HCT116 (cell line): ENCODE data around the gene ALK. TPM values are rescaled to one million over a fixed set of nuclear protein-coding genes. Genes with fewer than 3 reads are reported as not detected.

Source experiments
- ATAC-seq: fragments of 200-7000 bp; cut with Tn5 transposase; 2 replicates; pipeline ENCODE4 v1.9.1; 2020; ENCODE audit warnings: mild to moderate bottlenecking, moderate library complexity
- BruUV-seq: library from RNA; stranded (reverse); fragments of 400-500 nt; replicated peaks from 2 replicates; lab custom pipeline; 2021; lab: Mats Ljungman, UMichigan
- CTCF ChIA-PET: fragments of 300-600 bp; sonication (Branson Sonifier 250); formaldehyde crosslinking; loops from one replicate; lab custom pipeline; 2021; ENCODE audit warnings: antibody characterized with exemption; lab: Charles Lee
- POLR2A ChIA-PET: fragments of 300-600, 350-600 bp; sonication (Branson Sonifier 250); formaldehyde crosslinking; loops from one replicate; lab custom pipeline; 2021; ENCODE audit warnings: antibody characterized with exemption; lab: Charles Lee
- RAD21 ChIA-PET, 2 experiments: fragments of 300-600 bp; sonication (Branson Sonifier 250); formaldehyde crosslinking; loops; one replicate each; lab custom pipeline; 2023; ENCODE audit warnings: low total read pairs in 2 of 2; ENCODE audit not compliant: uncharacterized antibody in 2 of 2, unreplicated experiment in 2 of 2, low non-redundant PET in 1 of 2; lab: Charles Lee
- DNase-seq: peaks from one replicate; pipeline ENCODE4 v3.0.0-alpha.2; 2010; ENCODE audit warnings: low read depth, low spot score
- H2AFZ ChIP-seq: fragments of 200-600 bp; shearing (Covaris generic), sonication (generic); 2 replicates; pipeline ENCODE4 v1.6.1; 2017; ENCODE audit warnings: low read depth, mixed run types, mixed read lengths, antibody characterized with exemption, low read length; ENCODE audit not compliant: poor library complexity, severe bottlenecking
- H3K27ac ChIP-seq: 2 replicates; pipeline ENCODE4 v1.5.1; 2012; ENCODE audit warnings: low read depth, low read length
- H3K27me3 ChIP-seq: fragments of 200-600 bp; sonication (generic); 2 replicates; pipeline ENCODE4 v1.6.1; 2016; ENCODE audit warnings: mixed run types, low read length, mixed read lengths; ENCODE audit not compliant: insufficient read depth
- H3K36me3 ChIP-seq, 2 experiments: fragments of 200-500 bp in 1 of 2; fragments of 200-600 bp in 1 of 2; sonication (Bioruptor generic) in 1 of 2; sonication (generic) in 1 of 2; 2 replicates each; pipeline versions ENCODE4 v1.5.1 to v1.6.1; 2014 to 2016; ENCODE audit warnings: low read length in 2 of 2, inconsistent platforms in 1 of 2, mixed read lengths in 1 of 2, mixed run types in 1 of 2; ENCODE audit not compliant: insufficient read depth in 2 of 2, control insufficient read depth in 1 of 2
- H3K4me1 ChIP-seq, 2 experiments: fragments of 200-600 bp in 1 of 2; sonication (generic) in 1 of 2; 2 replicates each; pipeline versions ENCODE4 v1.5.1 to v1.6.1; 2012 to 2017; ENCODE audit warnings: low read length in 2 of 2, inconsistent platforms in 1 of 2, mild to moderate bottlenecking in 1 of 2, mixed read lengths in 1 of 2, mixed run types in 1 of 2, moderate library complexity in 1 of 2; ENCODE audit not compliant: insufficient read depth in 2 of 2, control insufficient read depth in 1 of 2
- H3K4me2 ChIP-seq: fragments of 200-600 bp; sonication (generic); 2 replicates; pipeline ENCODE4 v1.6.1; 2017; ENCODE audit warnings: mixed run types, low read length, mixed read lengths
- H3K4me3 ChIP-seq, 2 experiments: fragments of 200-600 bp in 1 of 2; sonication (generic) in 1 of 2; replicated peaks in 1 of 2; 2 replicates each; pipeline ENCODE4 v1.5.1; 2011 to 2016; ENCODE audit warnings: low read length in 2 of 2, control low read depth in 1 of 2, low read depth in 1 of 2, mild to moderate bottlenecking in 1 of 2, mixed read lengths in 1 of 2, mixed run types in 1 of 2
- H3K79me2 ChIP-seq: fragments of 200-600 bp; sonication (generic); 2 replicates; pipeline ENCODE4 v1.6.1; 2017; ENCODE audit warnings: mild to moderate bottlenecking, mixed run types, low read length, moderate library complexity, mixed read lengths; ENCODE audit not compliant: insufficient read depth
- H3K9ac ChIP-seq: fragments of 200-600 bp; sonication (generic); 2 replicates; pipeline ENCODE4 v1.6.1; 2016; ENCODE audit warnings: low read length, mixed read lengths
- H3K9me2 ChIP-seq: fragments of 200-600 bp; sonication (generic), shearing (Covaris generic); 2 replicates; pipeline ENCODE4 v1.6.1; 2017; ENCODE audit warnings: mixed run types, mild to moderate bottlenecking, moderate library complexity; ENCODE audit not compliant: insufficient read depth
- H3K9me3 ChIP-seq, 2 experiments: fragments of 200-500 bp in 1 of 2; fragments of 200-600 bp in 1 of 2; sonication (Bioruptor generic) in 1 of 2; sonication (generic) in 1 of 2; 2 replicates each; pipeline ENCODE4 v1.6.1; 2014 to 2017; ENCODE audit warnings: low read length in 2 of 2, mixed read lengths in 2 of 2, inconsistent platforms in 1 of 2, low read depth in 1 of 2, mild to moderate bottlenecking in 1 of 2, mixed run types in 1 of 2, moderate library complexity in 1 of 2; ENCODE audit not compliant: control insufficient read depth in 1 of 2, insufficient read depth in 1 of 2
- H4K20me1 ChIP-seq: fragments of 200-600 bp; sonication (generic), shearing (Covaris generic); 2 replicates; pipeline ENCODE4 v1.6.1; 2017; ENCODE audit warnings: mixed run types, mild to moderate bottlenecking, moderate library complexity; ENCODE audit not compliant: insufficient read depth
- CBX3 ChIP-seq: IDR thresholded peaks from 2 replicates; pipeline ENCODE4 v1.6.1; 2012; ENCODE audit warnings: low read depth
- CEBPB ChIP-seq: IDR thresholded peaks from 2 replicates; pipeline ENCODE4 v1.6.1; 2012; ENCODE audit warnings: low read depth
- CTCF ChIP-seq, 3 experiments: fragments of 200-600 bp in 1 of 3; sonication (generic) in 1 of 3; IDR thresholded peaks in 2 of 3; conservative IDR thresholded peaks in 1 of 3; 2 replicates each; pipeline ENCODE4 v1.5.1; 2012 to 2017; ENCODE audit warnings: low read depth in 2 of 3, low read length in 2 of 3, antibody characterized with exemption in 1 of 3, borderline replicate concordance in 1 of 3, control low read depth in 1 of 3, mild to moderate bottlenecking in 1 of 3, mixed read lengths in 1 of 3, mixed run types in 1 of 3, moderate library complexity in 1 of 3; ENCODE audit not compliant: insufficient read depth in 1 of 3
- EZH2 ChIP-seq: fragments of 200-600 bp; sonication (generic); IDR thresholded peaks from 2 replicates; pipeline ENCODE4 v1.6.1; 2017; ENCODE audit warnings: antibody characterized with exemption, mixed run types
- POLR2AphosphoS5 ChIP-seq: IDR thresholded peaks from 2 replicates; pipeline ENCODE4 v1.6.1; 2011; ENCODE audit warnings: mild to moderate bottlenecking, low read depth, low read length, moderate library complexity
- SP1 ChIP-seq: IDR thresholded peaks from 2 replicates; pipeline ENCODE4 v1.6.1; 2012; ENCODE audit warnings: low read depth
- TCF7L2 ChIP-seq: IDR thresholded peaks from 2 replicates; pipeline ENCODE4 v1.7.0; 2011; ENCODE audit warnings: borderline replicate concordance, inconsistent platforms; ENCODE audit not compliant: insufficient read depth, insufficient read length; ENCODE audit errors: extremely low read depth
- ZBTB33 ChIP-seq: IDR thresholded peaks from 2 replicates; pipeline ENCODE4 v1.6.1; 2011; ENCODE audit warnings: mild to moderate bottlenecking, low read length, moderate library complexity; ENCODE audit not compliant: insufficient replicate concordance; ENCODE audit errors: extremely low read depth
- intact Hi-C: fragments of 100-400 bp; cut with micrococcal nuclease; formaldehyde crosslinking; loops from 2 replicates; pipeline ENCODE4 v1.10.0; 2022
- total RNA-seq: library from RNA; stranded (reverse); gene quantifications from one replicate; pipeline ENCODE4 v1.2.1, GENCODE V29; 2021; ENCODE audit not compliant: unreplicated experiment

ALK gene
- total RNA-seq, 1 experiment from 2014 or later, result not detected

DNA sequence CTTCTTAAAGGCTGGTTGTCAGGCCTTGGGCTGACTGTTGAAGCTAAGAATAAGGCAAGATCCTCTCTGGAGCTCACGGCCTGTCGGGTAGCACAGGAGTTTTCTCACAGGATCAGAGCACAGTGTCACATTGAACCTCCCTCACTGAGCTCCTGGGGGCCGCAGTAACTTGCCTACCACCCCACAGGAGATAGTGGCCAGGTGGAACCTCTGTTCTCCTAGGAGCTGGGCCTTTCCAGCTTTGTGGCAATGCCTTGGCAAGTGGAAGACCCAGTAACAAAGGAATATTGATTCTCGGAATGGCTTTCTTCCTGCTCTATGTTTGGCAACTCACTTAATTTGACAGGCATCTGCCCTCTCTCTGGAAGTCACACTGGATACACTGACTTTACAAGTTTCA is 1.2 kb upstream of the ALK start:
- no peak overlapping the region for H3K4me2 ChIP-seq
- H3K9ac ChIP-seq, result no peak overlapping the region
- no peak overlapping the region for H3K4me3 ChIP-seq
- no peak overlapping the region for H3K27ac ChIP-seq
- no peaks in the 10 kb centered on the region for H3K79me2 ChIP-seq
- DNase-seq (no peak), ATAC-seq (no peak)
- no peak overlapping the region for H2AFZ ChIP-seq
- H4K20me1 ChIP-seq, result no peaks in the 10 kb centered on the region
- H3K27me3 ChIP-seq, result peaks cover 20% of the 10 kb centered on the region
- POLR2A ChIA-PET, result no interaction called here
- no peak for TF ChIP-seq CTCF (IDR thresholded peaks at IDR 0.05 in 2 of 3, conservative IDR thresholded peaks at IDR 0.05 in 1 of 3; ENCODE audit: borderline replicate concordance in 1 of 3, insufficient read depth in 1 of 3, low read depth in 2 of 3, low read length in 2 of 3)
- no peak for TF ChIP-seq EZH2
- H3K4me1 ChIP-seq, result no peaks in the 10 kb centered on the region
- RAD21 ChIA-PET, result interaction anchor here in 1 of 2 experiments (1.1 kb wide), 1 partner anchor 150 kb away, joined by 7 read pairs; no protein-coding TSS in a partner anchor
- CTCF ChIA-PET, result interaction anchor here (2.0 to 2.4 kb wide), 2 partner anchors 149 to 151 kb away, joined by 6 to 18 read pairs; no protein-coding TSS in a partner anchor
- intact Hi-C loops, result loop anchor here (1.0 kb wide), 3 partner anchors 104 to 193 kb away; no protein-coding TSS in a partner anchor
- H3K9me3 ChIP-seq, result no peaks in the 10 kb centered on the region
- no peaks in the 10 kb centered on the region for H3K36me3 ChIP-seq
- H3K9me2 ChIP-seq, result no peaks in the 10 kb centered on the region
- no TSS peak for BruUV-seq

- ATAC-seq (no peak), DNase-seq (no peak)
- no peaks in the 10 kb centered on the region for H3K9me2 ChIP-seq
- H3K27ac ChIP-seq, result no peak overlapping the region
- no TSS peak for BruUV-seq
- intact Hi-C loops, result no loop called here
- H4K20me1 ChIP-seq, result no peaks in the 10 kb centered on the region
- H3K9ac ChIP-seq, result no peak overlapping the region
- H3K4me1 ChIP-seq, result no peaks in the 10 kb centered on the region
- no peaks in the 10 kb centered on the region for H3K9me3 ChIP-seq
- peaks cover 31% of the 10 kb centered on the region for H3K27me3 ChIP-seq
- H3K36me3 ChIP-seq, result no peaks in the 10 kb centered on the region
- ChIA-PET POLR2A (no interaction called here), CTCF (no interaction called here), RAD21 (no interaction called here)
- TF ChIP-seq TCF7L2 (no peak), SP1 (no peak), CEBPB (no peak), POLR2AphosphoS5 (no peak), CBX3 (no peak), ZBTB33 (no peak)
- H3K79me2 ChIP-seq, result no peaks in the 10 kb centered on the region
- H2AFZ ChIP-seq, result no peak overlapping the region
- no peak overlapping the region for H3K4me3 ChIP-seq
- H3K4me2 ChIP-seq, result no peak overlapping the region
Measured at GRCh38 chr2:29920631-29921559, 491 bp downstream of the ALK start.
